Esophagus muscularis mucosa (tissue), 4 donors: Measurements from ENCODE around the gene RIPPLY2. TPM values are rescaled to one million over a fixed set of nuclear protein-coding genes. Genes with fewer than 3 reads are reported as not detected.
"Not testable (repeated sequence)": the region's sequence is repeated elsewhere in the genome, so short reads cannot be mapped to it uniquely, and the experiment has no call there.

ENCODE experiments used
- DNase-seq: peaks from one replicate; pipeline ENCODE4 v3.0.0-alpha.2; 2017; ENCODE audit errors: extremely low spot score
- H3K27ac ChIP-seq, 4 donors: fragments of 200-600 bp; sonication (generic); replicated peaks in 1 of 4; 1 replicate in 3 of 4; 2 replicates in 1 of 4; pipeline ENCODE4 v1.5.1; 2016 to 2019; ENCODE audit warnings: mild to moderate bottlenecking in 1 of 4
- H3K27me3 ChIP-seq, 4 donors: fragments of 200-600 bp; sonication (generic); one replicate each; pipeline versions ENCODE4 v1.5.1 to v1.6.0; 2016 to 2019
- H3K36me3 ChIP-seq, 4 donors: fragments of 200-600 bp; sonication (generic); one replicate each; pipeline ENCODE4 v1.5.1; 2016 to 2019
- H3K4me1 ChIP-seq, 4 donors: fragments of 200-600 bp; sonication (generic); one replicate each; pipeline ENCODE4 v1.5.1; 2016 to 2019
- H3K4me3 ChIP-seq, 4 donors: fragments of 200-600 bp; sonication (generic); 1 replicate in 2 of 4; 2 replicates in 2 of 4; pipeline ENCODE4 v1.5.1; 2016 to 2019; ENCODE audit warnings: mild to moderate bottlenecking in 4 of 4, moderate library complexity in 1 of 4
- H3K9me3 ChIP-seq, 4 donors: fragments of 200-600 bp; sonication (generic); 1 replicate in 3 of 4; 2 replicates in 1 of 4; pipeline ENCODE4 v1.5.1; 2016 to 2019
- EP300 ChIP-seq: sonication (generic); formaldehyde crosslinking; IDR thresholded peaks from one replicate; pipeline ENCODE4 v1.6.1; 2017; ENCODE audit warnings: antibody characterized with exemption
- POLR2A ChIP-seq: fragments of 450-650 bp; IDR thresholded peaks from one replicate; pipeline ENCODE4 v1.6.1; 2017; ENCODE audit warnings: antibody characterized with exemption, moderate library complexity, mild to moderate bottlenecking, low read depth
- POLR2AphosphoS5 ChIP-seq, 2 donors: sonication (generic); formaldehyde crosslinking; IDR thresholded peaks; one replicate each; pipeline ENCODE4 v1.6.1; 2017; ENCODE audit warnings: antibody characterized with exemption in 2 of 2
- WGBS: methylation state at CpG from one replicate; pipeline ENCODE4 v1.1.5; 2018; 5-methylcytosine and 5-hydroxymethylcytosine counted together
- intact Hi-C: fragments of 100-400 bp; cut with DNase I; formaldehyde crosslinking; loops from one replicate; pipeline ENCODE4 v1.15.1; 2023
- total RNA-seq, 4 donors: library from RNA; depleted of rRNA; stranded (reverse); fragments of >200 nt; gene quantifications; one replicate each; pipeline versions ENCODE4 v1.1.0 to v1.2.1, GENCODE V29; 2016
- TF ChIP-seq, protein P1 (sequence below), 3 experiments: fragments of 200-600 bp in 2 of 3; fragments of 450-650 bp in 1 of 3; sonication (generic) in 2 of 3; IDR thresholded peaks; one replicate each; pipeline ENCODE4 v1.5.1; 2017 to 2019; ENCODE audit warnings: antibody characterized with exemption in 3 of 3, mild to moderate bottlenecking in 2 of 3, moderate library complexity in 1 of 3

The RIPPLY2 gene, protein sequence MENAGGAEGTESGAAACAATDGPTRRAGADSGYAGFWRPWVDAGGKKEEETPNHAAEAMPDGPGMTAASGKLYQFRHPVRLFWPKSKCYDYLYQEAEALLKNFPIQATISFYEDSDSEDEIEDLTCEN
- total RNA-seq: not detected

GRCh38 chr6:83853178-83854000 is at the start of gene RIPPLY2:
Gene RIPPLY2, plus strand, starts transcription at chr6:83853360. Its CDS starts 57 bp downstream, at chr6:83853417.
- intact Hi-C loops: loop anchor here (10.0 kb wide), 1 partner anchor 1609 kb away; the partner anchor contains the start of gene IBTK
- DNase-seq: no peak
- TF ChIP-seq POLR2AphosphoS5 (IDR thresholded peaks at IDR 0.05) (no peak), POLR2A (no peak), EP300 (no peak)
- TF ChIP-seq, protein P1, sequence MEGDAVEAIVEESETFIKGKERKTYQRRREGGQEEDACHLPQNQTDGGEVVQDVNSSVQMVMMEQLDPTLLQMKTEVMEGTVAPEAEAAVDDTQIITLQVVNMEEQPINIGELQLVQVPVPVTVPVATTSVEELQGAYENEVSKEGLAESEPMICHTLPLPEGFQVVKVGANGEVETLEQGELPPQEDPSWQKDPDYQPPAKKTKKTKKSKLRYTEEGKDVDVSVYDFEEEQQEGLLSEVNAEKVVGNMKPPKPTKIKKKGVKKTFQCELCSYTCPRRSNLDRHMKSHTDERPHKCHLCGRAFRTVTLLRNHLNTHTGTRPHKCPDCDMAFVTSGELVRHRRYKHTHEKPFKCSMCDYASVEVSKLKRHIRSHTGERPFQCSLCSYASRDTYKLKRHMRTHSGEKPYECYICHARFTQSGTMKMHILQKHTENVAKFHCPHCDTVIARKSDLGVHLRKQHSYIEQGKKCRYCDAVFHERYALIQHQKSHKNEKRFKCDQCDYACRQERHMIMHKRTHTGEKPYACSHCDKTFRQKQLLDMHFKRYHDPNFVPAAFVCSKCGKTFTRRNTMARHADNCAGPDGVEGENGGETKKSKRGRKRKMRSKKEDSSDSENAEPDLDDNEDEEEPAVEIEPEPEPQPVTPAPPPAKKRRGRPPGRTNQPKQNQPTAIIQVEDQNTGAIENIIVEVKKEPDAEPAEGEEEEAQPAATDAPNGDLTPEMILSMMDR (IDR thresholded peaks at IDR 0.05): no peak
- Histone ChIP-seq H3K27ac (peak within 1 kb of the TSS in 1 of 4 donors; percentile 14), H3K36me3 (no peaks in the 10 kb centered on the region), H3K27me3 (peaks cover 0 to 10% (median 2%) of the 10 kb centered on the region in 4 donors), H3K4me1 (peaks cover 11 to 22% (median 20%) of the 10 kb centered on the region in 4 donors), H3K9me3 (no peaks in the 10 kb centered on the region), H3K4me3 (peak within 1 kb of the TSS; percentile 54 to 66 (median 58))
- WGBS: under 1% methylated on average over 31 of the region's 81 CpGs

DNA sequence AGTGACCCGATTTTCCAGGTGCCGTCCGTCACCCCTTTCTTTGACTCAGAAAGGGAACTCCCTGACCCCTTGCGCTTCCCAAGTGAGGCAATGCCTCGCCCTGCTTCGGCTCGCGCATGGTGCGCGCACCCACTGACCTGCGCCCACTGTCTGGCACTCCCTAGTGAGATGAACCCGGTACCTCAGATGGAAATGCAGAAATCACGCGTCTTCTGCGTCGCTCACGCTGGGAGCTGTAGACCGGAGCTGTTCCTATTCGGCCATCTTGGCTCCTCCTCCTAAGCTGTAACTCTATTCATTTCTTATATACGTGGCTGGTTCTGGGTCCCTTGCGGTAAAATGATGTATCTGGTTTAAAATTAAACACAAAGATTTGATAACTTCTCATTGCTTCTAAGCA is 49.7 kb upstream of the RIPPLY2 start:
- H3K36me3 ChIP-seq, H3K27me3 ChIP-seq, DNase-seq, H3K4me3 ChIP-seq, H3K9me3 ChIP-seq, H3K4me1 ChIP-seq, intact Hi-C loops, H3K27ac ChIP-seq: not testable (repeated sequence)
- 95% methylated on average over 10 of the region's 21 CpGs for WGBS

DNA sequence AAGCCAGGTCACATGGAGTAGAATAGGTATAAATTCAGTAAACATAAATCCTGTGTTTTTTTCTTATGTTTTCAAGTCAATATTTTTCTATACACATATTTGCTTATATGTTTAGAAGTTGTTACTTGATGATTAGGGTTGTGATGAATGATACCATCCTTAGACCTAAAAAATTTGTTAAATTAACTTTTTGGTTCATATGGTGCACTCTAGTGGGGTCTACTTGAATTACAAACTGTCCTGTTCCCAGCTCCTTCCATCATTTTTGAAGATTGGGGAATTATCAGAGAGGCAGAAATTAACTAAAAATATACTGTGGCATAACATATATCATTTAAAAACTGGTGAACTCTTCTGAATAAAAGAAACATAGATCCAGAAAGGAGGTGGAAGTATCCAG is 48.3 kb upstream of the RIPPLY2 start:
- Histone ChIP-seq H3K27ac (no peak overlapping the region), H3K4me1 (no peaks in the 10 kb centered on the region), H3K4me3 (no peak overlapping the region), H3K27me3 (no peaks in the 10 kb centered on the region), H3K36me3 (no peaks in the 10 kb centered on the region), H3K9me3 (no peaks in the 10 kb centered on the region)
- intact Hi-C loops: no loop called here
- TF ChIP-seq, protein P1 (IDR thresholded peaks at IDR 0.05): no peak
- TF ChIP-seq EP300 (no peak), POLR2A (no peak), POLR2AphosphoS5 (IDR thresholded peaks at IDR 0.05) (no peak)
- DNase-seq: no peak

DNA sequence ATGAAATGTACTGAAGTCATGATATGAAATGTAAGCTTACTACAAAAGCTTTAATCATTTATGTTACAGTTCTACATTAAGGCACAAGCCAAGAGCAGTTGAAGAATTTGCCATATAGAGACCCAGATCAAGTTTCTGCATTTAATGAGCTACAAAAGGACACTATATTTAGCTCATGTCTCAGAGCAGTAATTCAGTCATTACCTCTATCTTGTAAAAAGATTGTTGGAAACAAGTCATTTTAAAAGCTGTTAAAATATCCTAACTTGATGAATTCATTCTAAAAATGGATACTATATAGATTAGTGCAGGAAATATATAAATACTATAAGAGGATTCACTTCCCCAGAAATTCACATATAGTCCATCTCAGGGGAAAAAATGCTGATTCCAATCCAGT is 45.2 kb upstream of the RIPPLY2 start:
- no peak overlapping the region for H3K27ac ChIP-seq

GRCh38 chr6:83808926-83809325 is 44.2 kb upstream of the RIPPLY2 start:
- WGBS: 56% methylated on average over 3 of the region's 3 CpGs
- intact Hi-C loops: no loop called here
- TF ChIP-seq, protein P1 (IDR thresholded peaks at IDR 0.05): no peak
- TF ChIP-seq POLR2AphosphoS5 (IDR thresholded peaks at IDR 0.05) (no peak), POLR2A (no peak), EP300 (no peak)
- Histone ChIP-seq H3K4me3 (no peak overlapping the region), H3K4me1 (no peaks in the 10 kb centered on the region), H3K36me3 (no peaks in the 10 kb centered on the region), H3K9me3 (no peaks in the 10 kb centered on the region), H3K27me3 (no peaks in the 10 kb centered on the region), H3K27ac (no peak overlapping the region)
- no peak for DNase-seq

More for the DNA sequence above, 45.2 kb upstream of the RIPPLY2 start:
- TF ChIP-seq POLR2A (no peak), POLR2AphosphoS5 (IDR thresholded peaks at IDR 0.05) (no peak), EP300 (no peak)
- TF ChIP-seq, protein P1 (IDR thresholded peaks at IDR 0.05): no peak
- H3K27me3 ChIP-seq: no peaks in the 10 kb centered on the region
- no peaks in the 10 kb centered on the region for H3K9me3 ChIP-seq
- intact Hi-C loops: no loop called here
- no peaks in the 10 kb centered on the region for H3K4me1 ChIP-seq
- no peak overlapping the region for H3K4me3 ChIP-seq
- H3K36me3 ChIP-seq: no peaks in the 10 kb centered on the region
- DNase-seq: no peak
